ENCODE results near the gene GAB4.
"Not testable (repeated sequence)": the region's sequence is repeated elsewhere in the genome, so short reads cannot be mapped to it uniquely, and the experiment has no call there.

Gene GAB4

DNA sequence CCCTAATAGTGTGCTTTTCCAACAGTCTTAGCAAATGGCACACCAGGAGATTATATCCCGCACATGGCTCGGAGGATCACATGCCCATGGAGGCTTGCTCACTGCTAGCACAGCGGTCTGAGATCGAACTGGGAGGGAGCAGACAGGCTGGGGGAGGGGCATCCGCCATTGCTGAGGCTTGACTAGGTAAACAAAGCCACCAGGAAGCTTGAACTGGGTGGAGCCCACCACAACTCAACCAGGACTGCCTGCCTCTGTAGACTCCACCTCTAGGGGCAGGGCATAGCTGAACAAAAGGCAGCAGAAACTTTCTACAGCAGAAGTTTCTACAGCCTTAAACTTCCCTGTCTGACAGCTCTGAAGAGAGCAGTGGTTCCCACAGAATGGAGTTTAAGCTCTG lies 16.4 kb upstream of the GAB4 start:
- H3K27ac ChIP-seq (replicated peaks; ENCODE audit: low read length); H2BK12ac ChIP-seq (ENCODE audit: low read length); H3K27me3 ChIP-seq (ENCODE audit: control insufficient read depth in 3 of 3, insufficient read depth in 3 of 3, low read depth in 1 of 3, low read length in 3 of 3); H2AK5ac ChIP-seq (ENCODE audit: low read depth, low read length); H2BK15ac ChIP-seq (ENCODE audit: low read length); H3K4me3 ChIP-seq (ENCODE audit: low read length in 2 of 2); H2BK120ac ChIP-seq (ENCODE audit: low read depth, low read length); H3K18ac ChIP-seq (ENCODE audit: low read length); H3K4ac ChIP-seq (ENCODE audit: low read length); H3K23ac ChIP-seq (ENCODE audit: low read depth, low read length, poor library complexity); H2BK5ac ChIP-seq (ENCODE audit: low read length); H2AFZ ChIP-seq (ENCODE audit: low read length); DNase-seq (ENCODE audit: low spot score); H3K4me1 ChIP-seq (ENCODE audit: control insufficient read depth in 2 of 2, insufficient read depth in 1 of 2, low read depth in 1 of 2, low read length in 2 of 2); H4K91ac ChIP-seq (ENCODE audit: low read depth, low read length, poor library complexity); H3K79me1 ChIP-seq (ENCODE audit: low read depth, low read length); H4K8ac ChIP-seq (ENCODE audit: low read depth, low read length); H3K4me2 ChIP-seq (ENCODE audit: insufficient read depth, low read length, poor library complexity, severe bottlenecking); H3K9me3 ChIP-seq (replicated peaks in 1 of 2; ENCODE audit: control insufficient read depth in 2 of 2, insufficient read depth in 1 of 2, low read depth in 1 of 2, low read length in 2 of 2); H3K9ac ChIP-seq (ENCODE audit: low read depth, low read length, poor library complexity); H3K14ac ChIP-seq (ENCODE audit: low read length); H3K36me3 ChIP-seq (replicated peaks in 1 of 2; ENCODE audit: control insufficient read depth in 2 of 2, insufficient read depth in 2 of 2, low read length in 2 of 2): not testable (repeated sequence)
- no CpG with 5 or more reads among the region's 5 CpGs for WGBS, 2 donors (ENCODE audit: extremely low coverage in 2 of 2, insufficient read length in 2 of 2, insufficient replicate concordance in 1 of 2)

DNA sequence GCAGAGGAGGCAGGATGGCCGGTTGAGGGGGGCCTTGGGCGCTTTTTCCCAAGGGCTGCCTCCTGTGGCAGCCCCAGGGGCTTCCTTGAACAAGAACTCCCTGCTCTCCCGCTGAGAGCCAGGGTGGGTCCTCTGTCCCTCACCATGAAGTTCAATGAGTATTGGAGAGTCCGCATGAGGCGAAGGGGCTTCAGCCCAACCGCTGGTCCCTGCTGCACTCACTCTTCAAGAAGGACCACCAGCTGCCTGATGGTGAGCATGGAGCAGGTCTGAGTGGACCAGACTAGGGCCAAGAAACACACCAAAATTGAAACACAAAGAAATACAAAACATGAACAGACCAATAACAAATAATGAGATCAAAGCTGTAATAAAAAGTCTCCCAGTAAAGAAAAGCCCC lies 7.5 kb upstream of the GAB4 start:
- Histone ChIP-seq H3K9ac (ENCODE audit: low read depth, low read length, poor library complexity) (peak overlapping the region; percentile 50), H3K27me3 (ENCODE audit: control insufficient read depth in 3 of 3, insufficient read depth in 3 of 3, low read depth in 1 of 3, low read length in 3 of 3) (peaks cover 0 to 13% (median 0%) of the 10 kb centered on the region in 3 experiments)
- H3K4me1 ChIP-seq (ENCODE audit: control insufficient read depth in 2 of 2, insufficient read depth in 1 of 2, low read depth in 1 of 2, low read length in 2 of 2); H3K23ac ChIP-seq (ENCODE audit: low read depth, low read length, poor library complexity); H2AFZ ChIP-seq (ENCODE audit: low read length); H2BK5ac ChIP-seq (ENCODE audit: low read length); H3K14ac ChIP-seq (ENCODE audit: low read length); H3K4me2 ChIP-seq (ENCODE audit: insufficient read depth, low read length, poor library complexity, severe bottlenecking); H3K36me3 ChIP-seq (replicated peaks in 1 of 2; ENCODE audit: control insufficient read depth in 2 of 2, insufficient read depth in 2 of 2, low read length in 2 of 2); H2BK15ac ChIP-seq (ENCODE audit: low read length); H3K18ac ChIP-seq (ENCODE audit: low read length); H2BK120ac ChIP-seq (ENCODE audit: low read depth, low read length); H3K79me1 ChIP-seq (ENCODE audit: low read depth, low read length); H4K8ac ChIP-seq (ENCODE audit: low read depth, low read length); DNase-seq (ENCODE audit: low spot score); H3K9me3 ChIP-seq (replicated peaks in 1 of 2; ENCODE audit: control insufficient read depth in 2 of 2, insufficient read depth in 1 of 2, low read depth in 1 of 2, low read length in 2 of 2); H2AK5ac ChIP-seq (ENCODE audit: low read depth, low read length); H4K91ac ChIP-seq (ENCODE audit: low read depth, low read length, poor library complexity); H3K27ac ChIP-seq (replicated peaks; ENCODE audit: low read length); H3K4me3 ChIP-seq (ENCODE audit: low read length in 2 of 2); H3K4ac ChIP-seq (ENCODE audit: low read length); H2BK12ac ChIP-seq (ENCODE audit: low read length): not testable (repeated sequence)
- WGBS, 2 donors (ENCODE audit: extremely low coverage in 2 of 2, insufficient read length in 2 of 2, insufficient replicate concordance in 1 of 2) = no CpG with 5 or more reads among the region's 6 CpGs

DNA sequence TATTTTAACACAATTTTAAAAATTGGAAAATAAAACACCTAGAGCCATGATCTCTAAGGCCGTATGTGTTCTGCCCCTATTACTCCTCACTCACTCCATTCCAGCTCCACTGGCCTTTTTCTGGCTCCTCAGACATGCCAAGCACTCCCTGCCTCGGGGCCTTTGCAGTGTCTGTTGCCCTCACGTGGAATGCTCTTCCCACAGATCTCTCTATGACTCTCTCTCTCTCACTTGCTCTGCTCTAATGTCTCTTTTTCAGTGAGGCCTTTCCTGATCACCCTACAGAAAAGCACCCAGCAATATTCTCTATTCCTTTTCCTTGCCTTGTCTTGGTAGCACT lies 6.0 kb upstream of the GAB4 start:
- not testable (repeated sequence) for H3K4me1 ChIP-seq (ENCODE audit: control insufficient read depth in 2 of 2, insufficient read depth in 1 of 2, low read depth in 1 of 2, low read length in 2 of 2); H4K8ac ChIP-seq (ENCODE audit: low read depth, low read length); H3K4me2 ChIP-seq (ENCODE audit: insufficient read depth, low read length, poor library complexity, severe bottlenecking); H2BK5ac ChIP-seq (ENCODE audit: low read length); H3K27ac ChIP-seq (replicated peaks; ENCODE audit: low read length); H3K14ac ChIP-seq (ENCODE audit: low read length); H2BK12ac ChIP-seq (ENCODE audit: low read length); H3K4me3 ChIP-seq (ENCODE audit: low read length in 2 of 2); H2BK15ac ChIP-seq (ENCODE audit: low read length); H3K79me1 ChIP-seq (ENCODE audit: low read depth, low read length); DNase-seq (ENCODE audit: low spot score); H4K91ac ChIP-seq (ENCODE audit: low read depth, low read length, poor library complexity); H3K18ac ChIP-seq (ENCODE audit: low read length); H3K4ac ChIP-seq (ENCODE audit: low read length); H3K23ac ChIP-seq (ENCODE audit: low read depth, low read length, poor library complexity); H3K9me3 ChIP-seq (replicated peaks in 1 of 2; ENCODE audit: control insufficient read depth in 2 of 2, insufficient read depth in 1 of 2, low read depth in 1 of 2, low read length in 2 of 2); H2BK120ac ChIP-seq (ENCODE audit: low read depth, low read length); H2AK5ac ChIP-seq (ENCODE audit: low read depth, low read length); H3K9ac ChIP-seq (ENCODE audit: low read depth, low read length, poor library complexity); H2AFZ ChIP-seq (ENCODE audit: low read length); H3K36me3 ChIP-seq (replicated peaks in 1 of 2; ENCODE audit: control insufficient read depth in 2 of 2, insufficient read depth in 2 of 2, low read length in 2 of 2)
- no CpG with 5 or more reads among the region's 3 CpGs for WGBS, 2 donors (ENCODE audit: extremely low coverage in 2 of 2, insufficient read length in 2 of 2, insufficient replicate concordance in 1 of 2)
- peaks cover 0 to 17% (median 0%) of the 10 kb centered on the region in 3 experiments for H3K27me3 ChIP-seq (ENCODE audit: control insufficient read depth in 3 of 3, insufficient read depth in 3 of 3, low read depth in 1 of 3, low read length in 3 of 3)

DNA sequence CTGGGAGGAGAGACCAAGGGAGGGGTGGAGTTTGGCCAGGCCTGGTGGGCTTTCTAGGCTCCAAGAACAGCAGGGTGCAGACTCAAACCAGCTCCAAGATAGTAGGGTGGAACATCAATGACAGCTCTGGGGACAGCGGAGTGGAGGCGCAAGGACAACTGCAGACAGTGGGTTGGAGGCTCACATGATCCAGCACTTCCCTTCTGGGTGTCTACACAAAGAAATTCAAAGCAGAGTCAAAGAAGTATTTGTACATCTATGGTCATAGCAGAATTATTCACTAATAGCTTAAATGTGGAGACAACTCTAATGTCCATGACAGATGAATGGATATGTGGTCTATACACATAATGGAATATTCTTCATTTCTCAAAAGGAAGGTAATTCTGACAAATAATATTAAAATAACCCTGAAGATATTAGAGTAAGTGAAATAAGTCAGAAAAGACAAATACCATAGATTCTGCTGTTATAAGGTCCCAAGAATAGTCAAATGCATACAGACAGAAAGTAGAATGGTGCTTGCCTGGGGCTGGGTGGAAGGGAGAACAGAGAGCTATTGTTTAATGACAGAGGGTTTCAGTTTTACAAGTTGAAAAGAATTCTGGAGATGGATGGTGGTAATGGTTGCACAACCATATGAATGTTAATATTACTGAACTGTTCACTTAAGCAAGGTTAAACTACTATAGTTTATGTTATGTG lies 5.5 kb upstream of the GAB4 start:
- Histone ChIP-seq H3K79me1 (ENCODE audit: low read depth, low read length) (no peaks in the 10 kb centered on the region), H3K14ac (ENCODE audit: low read length) (no peak overlapping the region), H4K8ac (ENCODE audit: low read depth, low read length) (no peak overlapping the region), H3K18ac (ENCODE audit: low read length) (no peak overlapping the region), H3K9me3 (replicated peaks in 1 of 2; ENCODE audit: control insufficient read depth in 2 of 2, insufficient read depth in 1 of 2, low read depth in 1 of 2, low read length in 2 of 2) (peaks cover 0 to 2% of the 10 kb centered on the region in 2 donors), H4K91ac (ENCODE audit: low read depth, low read length, poor library complexity) (no peak overlapping the region), H2BK120ac (ENCODE audit: low read depth, low read length) (no peak overlapping the region), H2BK12ac (ENCODE audit: low read length) (no peak overlapping the region), H3K4me1 (ENCODE audit: control insufficient read depth in 2 of 2, insufficient read depth in 1 of 2, low read depth in 1 of 2, low read length in 2 of 2) (no peaks in the 10 kb centered on the region), H3K23ac (ENCODE audit: low read depth, low read length, poor library complexity) (no peak overlapping the region), H2BK15ac (ENCODE audit: low read length) (no peak overlapping the region), H3K36me3 (replicated peaks in 1 of 2; ENCODE audit: control insufficient read depth in 2 of 2, insufficient read depth in 2 of 2, low read length in 2 of 2) (no peaks in the 10 kb centered on the region), H3K27me3 (ENCODE audit: control insufficient read depth in 3 of 3, insufficient read depth in 3 of 3, low read depth in 1 of 3, low read length in 3 of 3) (peaks cover 0 to 17% (median 0%) of the 10 kb centered on the region in 3 experiments), H3K9ac (ENCODE audit: low read depth, low read length, poor library complexity) (no peak overlapping the region), H2AFZ (ENCODE audit: low read length) (no peak overlapping the region), H3K4me3 (ENCODE audit: low read length in 2 of 2) (no peak overlapping the region), H3K27ac (replicated peaks; ENCODE audit: low read length) (no peak overlapping the region), H3K4me2 (ENCODE audit: insufficient read depth, low read length, poor library complexity, severe bottlenecking) (no peak overlapping the region), H2AK5ac (ENCODE audit: low read depth, low read length) (no peak overlapping the region), H3K4ac (ENCODE audit: low read length) (peak overlapping the region; percentile 7), H2BK5ac (ENCODE audit: low read length) (no peak overlapping the region)
- WGBS, 2 donors (ENCODE audit: extremely low coverage in 2 of 2, insufficient read length in 2 of 2, insufficient replicate concordance in 1 of 2) = no CpG with 5 or more reads among the region's 2 CpGs
- no peak for DNase-seq (ENCODE audit: low spot score)

Data from neuronal stem cell (in vitro differentiated cells).